ENCODE measurements around the gene CALD1.

Gene CALD1

DNA sequence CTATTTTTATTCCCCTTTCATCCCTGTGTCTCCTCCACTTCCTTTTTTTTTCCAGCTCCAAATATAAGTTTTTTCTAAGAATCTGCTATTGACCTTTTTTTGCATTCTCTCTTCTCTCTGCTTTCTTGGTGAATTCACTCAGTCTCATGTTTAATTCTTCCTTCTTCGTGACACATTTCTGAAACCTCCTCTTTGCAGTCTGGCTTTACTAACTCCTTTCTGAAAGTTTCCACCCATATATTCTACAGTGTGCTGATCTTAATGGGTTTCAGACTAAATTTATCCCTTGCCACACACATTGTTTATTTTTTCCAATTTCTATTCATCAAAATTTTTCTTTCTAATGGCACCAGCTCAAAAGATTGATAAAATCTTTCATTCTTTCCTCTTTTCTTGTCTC lies 47.8 kb upstream of the CALD1 start:
- Histone ChIP-seq H3K4me2 (ENCODE audit: insufficient read depth, low read length) (no peak overlapping the region), H3K79me2 (ENCODE audit: insufficient read depth, low read length) (no peaks in the 10 kb centered on the region), H3K27ac (ENCODE audit: low read length) (no peak overlapping the region), H3K36me3 (ENCODE audit: insufficient read depth, low read length) (no peaks in the 10 kb centered on the region), H4K20me1 (ENCODE audit: insufficient read depth, low read length) (no peaks in the 10 kb centered on the region), H3K4me1 (ENCODE audit: insufficient read depth, low read length) (no peaks in the 10 kb centered on the region), H3K9ac (ENCODE audit: low read depth, low read length) (no peak overlapping the region), H3K27me3 (ENCODE audit: insufficient read depth, low read length, poor library complexity) (peaks cover 4% of the 10 kb centered on the region), H3K4me3 (ENCODE audit: low read depth in 1 of 2, low read length in 2 of 2) (no peak overlapping the region), H2AFZ (ENCODE audit: low read depth, low read length) (no peak overlapping the region), H3K9me3 (ENCODE audit: insufficient read depth, low read length, severe bottlenecking) (no peaks in the 10 kb centered on the region)
- TF ChIP-seq, protein P1, sequence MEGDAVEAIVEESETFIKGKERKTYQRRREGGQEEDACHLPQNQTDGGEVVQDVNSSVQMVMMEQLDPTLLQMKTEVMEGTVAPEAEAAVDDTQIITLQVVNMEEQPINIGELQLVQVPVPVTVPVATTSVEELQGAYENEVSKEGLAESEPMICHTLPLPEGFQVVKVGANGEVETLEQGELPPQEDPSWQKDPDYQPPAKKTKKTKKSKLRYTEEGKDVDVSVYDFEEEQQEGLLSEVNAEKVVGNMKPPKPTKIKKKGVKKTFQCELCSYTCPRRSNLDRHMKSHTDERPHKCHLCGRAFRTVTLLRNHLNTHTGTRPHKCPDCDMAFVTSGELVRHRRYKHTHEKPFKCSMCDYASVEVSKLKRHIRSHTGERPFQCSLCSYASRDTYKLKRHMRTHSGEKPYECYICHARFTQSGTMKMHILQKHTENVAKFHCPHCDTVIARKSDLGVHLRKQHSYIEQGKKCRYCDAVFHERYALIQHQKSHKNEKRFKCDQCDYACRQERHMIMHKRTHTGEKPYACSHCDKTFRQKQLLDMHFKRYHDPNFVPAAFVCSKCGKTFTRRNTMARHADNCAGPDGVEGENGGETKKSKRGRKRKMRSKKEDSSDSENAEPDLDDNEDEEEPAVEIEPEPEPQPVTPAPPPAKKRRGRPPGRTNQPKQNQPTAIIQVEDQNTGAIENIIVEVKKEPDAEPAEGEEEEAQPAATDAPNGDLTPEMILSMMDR (IDR thresholded peaks at IDR 0.05; ENCODE audit: borderline replicate concordance, extremely low read depth, low read length, poor library complexity, severe bottlenecking), result no peak
- TF ChIP-seq EZH2 (IDR thresholded peaks at IDR 0.05; ENCODE audit: borderline replicate concordance, low read depth, low read length, severe bottlenecking), result no peak
- DNase-seq, result no peak
- no peak for ATAC-seq (ENCODE audit: insufficient read depth, low read depth)

DNA sequence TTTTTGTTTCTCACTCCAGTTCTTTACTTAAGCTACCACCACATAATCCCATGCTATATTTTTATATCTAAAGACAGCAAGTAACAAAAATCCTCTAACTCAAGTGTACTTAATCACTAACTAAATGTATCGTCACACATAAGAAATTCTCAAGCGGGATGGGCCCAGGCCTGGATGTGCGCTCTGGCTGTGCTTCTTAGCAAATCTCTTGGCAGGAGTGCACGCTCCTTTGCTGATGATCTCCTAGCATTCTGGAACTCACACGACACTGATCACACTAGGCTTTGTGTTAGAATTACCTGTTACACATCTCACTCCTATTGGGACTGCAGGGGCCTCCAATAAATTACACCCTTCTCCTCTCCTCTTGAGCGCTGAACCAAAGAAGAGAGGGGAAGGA lies 46.7 kb upstream of the CALD1 start:
- H3K79me2 ChIP-seq (ENCODE audit: insufficient read depth, low read length), result no peaks in the 10 kb centered on the region
- no peak overlapping the region for H3K27ac ChIP-seq (ENCODE audit: low read length)
- no peaks in the 10 kb centered on the region for H3K36me3 ChIP-seq (ENCODE audit: insufficient read depth, low read length)
- no peaks in the 10 kb centered on the region for H3K9me3 ChIP-seq (ENCODE audit: insufficient read depth, low read length, severe bottlenecking)
- H2AFZ ChIP-seq (ENCODE audit: low read depth, low read length), result no peak overlapping the region
- H4K20me1 ChIP-seq (ENCODE audit: insufficient read depth, low read length), result no peaks in the 10 kb centered on the region
- TF ChIP-seq EZH2 (IDR thresholded peaks at IDR 0.05; ENCODE audit: borderline replicate concordance, low read depth, low read length, severe bottlenecking), result no peak
- TF ChIP-seq, protein P1 (IDR thresholded peaks at IDR 0.05; ENCODE audit: borderline replicate concordance, extremely low read depth, low read length, poor library complexity, severe bottlenecking), result no peak
- no peak for ATAC-seq (ENCODE audit: insufficient read depth, low read depth)
- no peak overlapping the region for H3K4me3 ChIP-seq (ENCODE audit: low read depth in 1 of 2, low read length in 2 of 2)
- H3K4me2 ChIP-seq (ENCODE audit: insufficient read depth, low read length), result no peak overlapping the region
- H3K4me1 ChIP-seq (ENCODE audit: insufficient read depth, low read length), result no peaks in the 10 kb centered on the region
- peaks cover 4% of the 10 kb centered on the region for H3K27me3 ChIP-seq (ENCODE audit: insufficient read depth, low read length, poor library complexity)
- DNase-seq, result no peak
- no peak overlapping the region for H3K9ac ChIP-seq (ENCODE audit: low read depth, low read length)

DNA sequence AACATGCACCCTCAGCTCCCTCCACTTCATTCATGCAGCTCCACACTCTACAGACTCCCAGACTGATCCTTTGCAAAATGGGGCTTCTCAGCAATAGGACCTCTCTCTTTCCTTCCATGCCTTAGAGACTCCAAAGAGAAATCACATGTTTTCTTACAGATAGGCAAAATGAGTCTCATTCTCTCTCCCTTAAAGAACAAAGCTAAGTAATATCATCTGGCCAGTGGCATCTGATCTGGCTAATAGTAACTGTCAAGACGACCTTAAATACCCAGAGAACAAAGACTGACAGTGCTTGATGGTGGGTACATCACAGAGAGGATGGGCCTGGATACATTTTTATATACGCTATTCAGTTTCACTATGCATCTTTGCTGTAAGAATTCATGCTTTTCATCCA lies 43.1 kb upstream of the CALD1 start:
- TF ChIP-seq, protein P1 (IDR thresholded peaks at IDR 0.05; ENCODE audit: borderline replicate concordance, extremely low read depth, low read length, poor library complexity, severe bottlenecking), result no peak
- TF ChIP-seq EZH2 (IDR thresholded peaks at IDR 0.05; ENCODE audit: borderline replicate concordance, low read depth, low read length, severe bottlenecking), result no peak
- H4K20me1 ChIP-seq (ENCODE audit: insufficient read depth, low read length), result no peaks in the 10 kb centered on the region
- H2AFZ ChIP-seq (ENCODE audit: low read depth, low read length), result no peak overlapping the region
- H3K4me1 ChIP-seq (ENCODE audit: insufficient read depth, low read length), result no peaks in the 10 kb centered on the region
- peaks cover 3% of the 10 kb centered on the region for H3K27me3 ChIP-seq (ENCODE audit: insufficient read depth, low read length, poor library complexity)
- H3K79me2 ChIP-seq (ENCODE audit: insufficient read depth, low read length), result no peaks in the 10 kb centered on the region
- DNase-seq, result no peak
- no peaks in the 10 kb centered on the region for H3K9me3 ChIP-seq (ENCODE audit: insufficient read depth, low read length, severe bottlenecking)
- no peak overlapping the region for H3K4me3 ChIP-seq (ENCODE audit: low read depth in 1 of 2, low read length in 2 of 2)
- H3K27ac ChIP-seq (ENCODE audit: low read length), result no peak overlapping the region
- H3K4me2 ChIP-seq (ENCODE audit: insufficient read depth, low read length), result no peak overlapping the region
- H3K36me3 ChIP-seq (ENCODE audit: insufficient read depth, low read length), result no peaks in the 10 kb centered on the region
- H3K9ac ChIP-seq (ENCODE audit: low read depth, low read length), result no peak overlapping the region
- ATAC-seq (ENCODE audit: insufficient read depth, low read depth), result no peak

Data from DND-41 (cell line).